DOHH2 (cell line): ENCODE measurements around the gene TMEM44.

Source experiments
- H3F3A ChIP-seq: fragments of 200-600 bp; sonication (generic), shearing (Covaris generic); 2 replicates; pipeline ENCODE4 v1.6.0; 2016; ENCODE audit warnings: antibody characterized with exemption, mild to moderate bottlenecking; ENCODE audit not compliant: control insufficient read depth, insufficient read depth
- H3K27ac ChIP-seq: fragments of 200-600 bp; sonication (generic); 2 replicates; pipeline ENCODE4 v1.5.1; 2014; ENCODE audit warnings: low read depth, mild to moderate bottlenecking, low read length, moderate library complexity
- H3K27me3 ChIP-seq: fragments of 200-600 bp; sonication (generic); 2 replicates; pipeline ENCODE4 v1.6.1; 2014; ENCODE audit warnings: mild to moderate bottlenecking, low read length, mixed read lengths; ENCODE audit not compliant: control insufficient read depth
- H3K36me3 ChIP-seq: fragments of 200-600 bp; sonication (generic); 2 replicates; pipeline ENCODE4 v1.6.1; 2014; ENCODE audit warnings: mild to moderate bottlenecking, low read length, moderate library complexity, mixed read lengths; ENCODE audit not compliant: control insufficient read depth
- H3K4me1 ChIP-seq: fragments of 200-600 bp; sonication (generic); 2 replicates; pipeline ENCODE4 v1.6.1; 2014; ENCODE audit warnings: mild to moderate bottlenecking, low read length, mixed read lengths; ENCODE audit not compliant: control insufficient read depth
- H3K4me2 ChIP-seq: fragments of 200-600 bp; sonication (generic); 2 replicates; pipeline ENCODE4 v1.6.0; 2014; ENCODE audit warnings: mild to moderate bottlenecking, low read length, moderate library complexity
- H3K4me3 ChIP-seq: fragments of 200-600 bp; sonication (generic); 2 replicates; pipeline ENCODE4 v1.5.1; 2014; ENCODE audit warnings: mild to moderate bottlenecking, low read length, mixed read lengths
- H3K79me2 ChIP-seq: fragments of 200-600 bp; sonication (generic); 2 replicates; pipeline ENCODE4 v1.6.1; 2014; ENCODE audit warnings: mild to moderate bottlenecking, low read length, mixed read lengths; ENCODE audit not compliant: control insufficient read depth
- H3K9me2 ChIP-seq: fragments of 200-600 bp; sonication (generic); replicated peaks from 2 replicates; pipeline ENCODE4 v1.6.1; 2014; ENCODE audit warnings: mild to moderate bottlenecking, low read length, mixed read lengths; ENCODE audit not compliant: control insufficient read depth
- H3K9me3 ChIP-seq: fragments of 200-600 bp; sonication (generic); 2 replicates; pipeline ENCODE4 v1.6.1; 2014; ENCODE audit warnings: antibody characterized with exemption, low read length, mixed read lengths; ENCODE audit not compliant: control insufficient read depth, insufficient read depth
- H4K20me1 ChIP-seq: fragments of 200-600 bp; sonication (generic); 2 replicates; pipeline ENCODE4 v1.6.0; 2014; ENCODE audit warnings: low read depth, mild to moderate bottlenecking, antibody characterized with exemption, low read length, moderate library complexity; ENCODE audit not compliant: control insufficient read depth, insufficient read depth
- CTCF ChIP-seq: fragments of 200-600 bp; sonication (generic); IDR thresholded peaks from one replicate; pipeline ENCODE4 v1.5.1; 2014; ENCODE audit warnings: antibody characterized with exemption, mild to moderate bottlenecking, low read depth, low read length; ENCODE audit not compliant: poor library complexity, severe bottlenecking
- EZH2phosphoT487 ChIP-seq: fragments of 200-600 bp; sonication (generic); IDR thresholded peaks from 2 replicates; pipeline ENCODE4 v1.6.1; 2017; ENCODE audit warnings: borderline replicate concordance, mild to moderate bottlenecking, antibody characterized with exemption, low read length, moderate library complexity, mixed read lengths

Gene TMEM44

GRCh38 chr3:194664857-194665256, 31.6 kb upstream of the TMEM44 start:
- Histone ChIP-seq H3K4me1 (peaks cover 1% of the 10 kb centered on the region; the same call in 1 of the 2 replicates), H3K4me3 (no peak overlapping the region), H3K4me2 (no peak overlapping the region), H3K9me3 (no peaks in the 10 kb centered on the region), H4K20me1 (peaks cover 3% of the 10 kb centered on the region; the same call in 1 of the 2 replicates), H3F3A (no peaks in the 10 kb centered on the region), H3K27ac (no peak overlapping the region), H3K27me3 (no peaks in the 10 kb centered on the region), H3K79me2 (peaks cover 25% of the 10 kb centered on the region), H3K9me2 (no peaks in the 10 kb centered on the region), H3K36me3 (peaks cover 79% of the 10 kb centered on the region)
- TF ChIP-seq CTCF, result no peak
- TF ChIP-seq EZH2phosphoT487, result no peak

DNA sequence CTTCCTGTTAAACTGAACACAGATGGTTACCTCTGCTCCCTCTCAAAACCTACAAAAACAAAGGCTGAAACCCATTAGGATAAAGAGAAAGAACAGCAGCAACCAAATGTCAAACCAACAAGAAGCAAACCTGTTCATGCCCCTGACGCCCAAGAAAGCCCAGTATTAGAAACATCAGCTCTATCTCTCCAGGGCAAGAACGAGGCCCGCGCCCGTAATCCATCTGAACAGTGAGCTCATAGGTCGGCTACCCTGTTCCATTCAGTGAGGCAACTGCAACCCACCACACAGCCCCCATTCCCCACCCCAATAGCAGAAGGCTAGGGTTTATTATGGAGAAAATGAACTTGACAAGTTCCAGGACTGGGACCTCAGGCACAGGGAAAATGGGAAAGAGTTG, 28.7 kb upstream of the TMEM44 start:
- Histone ChIP-seq H3K9me2 (no peaks in the 10 kb centered on the region), H3F3A (no peaks in the 10 kb centered on the region), H4K20me1 (peaks cover 3% of the 10 kb centered on the region; the same call in 1 of the 2 replicates), H3K79me2 (0 out of 2 replicates have a peak, but pooled peaks cover 2% of the 10 kb centered on the region), H3K4me3 (no peak overlapping the region), H3K4me2 (no peak overlapping the region), H3K4me1 (no peaks in the 10 kb centered on the region), H3K27me3 (no peaks in the 10 kb centered on the region), H3K9me3 (no peaks in the 10 kb centered on the region), H3K27ac (no peak overlapping the region), H3K36me3 (peaks cover 84% of the 10 kb centered on the region)
- TF ChIP-seq EZH2phosphoT487 (no peak), CTCF (no peak)

GRCh38 chr3:194661374-194661773, 28.2 kb upstream of the TMEM44 start:
- Histone ChIP-seq H3K9me2 (no peaks in the 10 kb centered on the region), H3K27me3 (no peaks in the 10 kb centered on the region), H3K27ac (no peak overlapping the region), H3K79me2 (0 out of 2 replicates have a peak, but pooled peaks cover 2% of the 10 kb centered on the region), H3F3A (no peaks in the 10 kb centered on the region), H3K36me3 (peaks cover 78% of the 10 kb centered on the region), H3K9me3 (no peaks in the 10 kb centered on the region), H4K20me1 (peaks cover 3% of the 10 kb centered on the region; the same call in 1 of the 2 replicates), H3K4me3 (no peak overlapping the region), H3K4me1 (no peaks in the 10 kb centered on the region), H3K4me2 (no peak overlapping the region)
- no peak for TF ChIP-seq CTCF
- no peak for TF ChIP-seq EZH2phosphoT487

DNA sequence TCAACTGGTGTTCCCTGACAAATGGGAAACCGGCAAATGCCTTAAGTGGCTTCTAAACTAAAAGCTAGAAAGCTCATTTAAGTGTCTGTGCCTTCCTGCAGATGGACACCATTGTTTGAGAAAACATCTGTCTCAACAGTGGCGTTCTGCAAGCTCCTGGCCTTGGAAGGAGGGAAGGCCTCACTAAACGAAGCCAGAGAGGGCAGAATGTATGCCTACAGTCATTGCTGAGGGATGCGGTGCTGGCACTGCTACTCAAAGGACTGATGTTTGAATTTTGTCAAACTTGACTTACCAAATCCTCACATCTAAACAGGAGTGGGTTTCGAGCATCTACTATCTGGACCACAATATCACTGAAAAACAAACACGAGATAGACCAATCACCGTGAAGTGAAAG, 26.6 kb upstream of the TMEM44 start:
- H3K9me2 ChIP-seq, result no peaks in the 10 kb centered on the region
- H4K20me1 ChIP-seq, result no peaks in the 10 kb centered on the region
- H3K9me3 ChIP-seq, result no peaks in the 10 kb centered on the region
- TF ChIP-seq EZH2phosphoT487 (no peak), CTCF (no peak)
- no peak overlapping the region for H3K4me3 ChIP-seq
- peaks cover 68% of the 10 kb centered on the region for H3K36me3 ChIP-seq
- no peaks in the 10 kb centered on the region for H3K27me3 ChIP-seq
- no peak overlapping the region for H3K4me2 ChIP-seq
- H3F3A ChIP-seq, result no peaks in the 10 kb centered on the region
- no peaks in the 10 kb centered on the region for H3K4me1 ChIP-seq
- no peak overlapping the region for H3K27ac ChIP-seq
- 0 out of 2 replicates have a peak, but pooled peaks cover 7% of the 10 kb centered on the region for H3K79me2 ChIP-seq
